ENCODE data around the gene LRPAP1. TPM values are rescaled to one million over a fixed set of nuclear protein-coding genes. Genes with fewer than 3 reads are reported as not detected.

The LRPAP1 gene
- total and polyA plus RNA-seq, 10 of the 15 experiments (the other 5 are each of a cell fraction or from before 2014, with no cell fraction given): 1.0 to 100 (median 51.1) TPM

DNA sequence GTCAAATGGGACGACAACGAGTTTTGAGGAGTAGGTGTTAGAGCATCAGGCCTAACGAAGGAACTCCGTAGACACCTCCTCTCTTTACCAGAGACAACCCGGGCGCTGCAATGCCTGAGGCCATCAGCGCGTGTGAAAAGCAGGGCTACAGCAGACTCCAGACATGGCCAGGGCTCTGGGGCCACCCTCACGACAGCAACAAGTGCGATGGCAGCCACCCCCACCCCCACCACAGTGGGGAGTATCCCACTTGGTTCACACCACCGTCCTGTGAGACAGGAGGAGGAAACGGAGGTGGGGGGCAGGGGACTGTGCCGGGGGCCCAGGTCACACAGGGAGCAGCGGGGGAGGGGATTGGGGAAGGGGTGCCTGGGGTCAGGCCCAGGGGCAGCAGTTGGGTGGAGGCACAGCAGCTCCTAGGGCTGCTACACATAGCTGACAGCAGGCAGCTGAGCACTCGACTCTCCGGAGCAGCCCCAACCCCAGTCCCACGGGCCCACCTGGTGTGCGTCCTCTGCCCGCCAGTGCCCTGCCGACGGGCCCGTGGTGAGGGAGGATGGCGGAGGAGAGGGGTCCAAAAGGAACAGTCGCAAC, 8.5 kb downstream of the LRPAP1 start:
- CTCF ChIA-PET: no interaction called here
- no TSS peak for BruUV-seq (replicated peaks)
- POLR2A ChIA-PET: no interaction called here
- WGBS (ENCODE audit: insufficient coverage, insufficient replicate concordance, low lambda C conversion rate, missing lambda C conversion rate): 90% methylated on average over 20 of the region's 24 CpGs
- Histone ChIP-seq H3K4me1 (ENCODE audit: control insufficient read depth, insufficient read depth, low read length) (no peaks in the 10 kb centered on the region; the same call in 1 of the 2 replicates), H3K9me3 (replicated peaks; ENCODE audit: control insufficient read depth, insufficient read depth, low read length) (no peaks in the 10 kb centered on the region), H3K4me3 (no peak overlapping the region), H3K27ac (ENCODE audit: control insufficient read depth, insufficient read depth) (no peak overlapping the region), H4K20me1 (ENCODE audit: control insufficient read depth, insufficient read depth) (no peaks in the 10 kb centered on the region; the same call in 1 of the 2 replicates), H3K27me3 (replicated peaks in 1 of 2; ENCODE audit: control insufficient read depth in 2 of 2, insufficient read depth in 2 of 2, low read length in 1 of 2) (no peaks in the 10 kb centered on the region), H3K36me3 (ENCODE audit: control insufficient read depth in 2 of 2, insufficient read depth in 2 of 2, low read length in 1 of 2) (peaks cover 16 to 33% of the 10 kb centered on the region in 2 experiments), H3K79me2 (ENCODE audit: control insufficient read depth, insufficient read depth, low read length) (peaks cover 4% of the 10 kb centered on the region), H2AFZ (ENCODE audit: control insufficient read depth, low read depth, low read length) (no peak overlapping the region), H3K4me2 (ENCODE audit: control insufficient read depth, insufficient read depth) (no peak overlapping the region), H3K9ac (ENCODE audit: control insufficient read depth, insufficient read depth, low read length) (no peak overlapping the region)
- SMC1A ChIA-PET (ENCODE audit: uncharacterized antibody, unreplicated experiment): no interaction called here
- ATAC-seq: no peak
- in situ Hi-C loops (cut with MboI): no loop called here
- no peak for DNase-seq (ENCODE audit: low read depth, low spot score)
- RAD21 ChIA-PET (ENCODE audit: unreplicated experiment): no interaction called here
- FAIRE-seq: no peak
- intact Hi-C loops (cut with micrococcal nuclease; ENCODE audit: unreplicated experiment): no loop called here
- no peak for TF ChIP-seq PRDM15 (CRISPR knock-in tag; IDR thresholded peaks at IDR 0.05)
- TF ChIP-seq NKRF (conservative IDR thresholded peaks at IDR 0.05): no peak
- no peak for TF ChIP-seq HDAC2 (IDR thresholded peaks at IDR 0.05)
- TF ChIP-seq SIX5 (IDR thresholded peaks at IDR 0.05; ENCODE audit: low read depth, low read length, severe bottlenecking): no peak
- no peak for TF ChIP-seq SMARCA5 (IDR thresholded peaks at IDR 0.05)
- TF ChIP-seq CREB1 (IDR thresholded peaks at IDR 0.05; ENCODE audit: low read depth): no peak
- TF ChIP-seq SPI1 (IDR thresholded peaks at IDR 0.05; ENCODE audit: borderline replicate concordance, insufficient read depth, low read depth, low read length): no peak
- no peak for TF ChIP-seq RAD21 (IDR thresholded peaks at IDR 0.05; ENCODE audit: insufficient read depth, low read depth, low read length)
- no peak for TF ChIP-seq YY1 (IDR thresholded peaks at IDR 0.05; ENCODE audit: low read depth, low read length)
- TF ChIP-seq EZH2 (IDR thresholded peaks at IDR 0.05; ENCODE audit: borderline replicate concordance, control insufficient read depth, low read depth, low read length): no peak
- TF ChIP-seq SREBF2 (IDR thresholded peaks at IDR 0.05; ENCODE audit: low read length): no peak
- no peak for TF ChIP-seq E4F1 (IDR thresholded peaks at IDR 0.05; ENCODE audit: borderline replicate concordance, partially characterized antibody)

Measured in GM12878 (cell line).